Heart left ventricle (tissue), 16 donors: ENCODE results near the gene MSH3. TPM values are rescaled to one million over a fixed set of nuclear protein-coding genes. Genes with fewer than 3 reads are reported as not detected.

Experiments used
- ATAC-seq, 4 donors: fragments of 200-7000 bp; cut with Tn5 transposase; one replicate each; pipeline ENCODE4 v1.9.1; 2020 to 2022; ENCODE audit warnings: moderate library complexity in 4 of 4, mild to moderate bottlenecking in 3 of 4, moderate number of reproducible peaks in 1 of 4
- DNase-seq, 5 donors: peaks; one replicate each; pipeline ENCODE4 v3.0.0-alpha.2; 2020
- H3K27ac ChIP-seq, 12 donors: fragments of 200-600 bp; sonication (generic) in 4 of 12; one replicate each; pipeline versions ENCODE4 v1.5.0 to v1.8.0; 2016 to 2022; ENCODE audit warnings: mild to moderate bottlenecking in 2 of 12
- H3K27me3 ChIP-seq, 9 donors: fragments of 200-600 bp; sonication (generic) in 2 of 9; one replicate each; pipeline versions ENCODE4 v1.5.1 to v1.8.0; 2016 to 2022; ENCODE audit warnings: mild to moderate bottlenecking in 3 of 9
- H3K36me3 ChIP-seq, 9 donors: fragments of 200-600 bp; sonication (generic) in 2 of 9; one replicate each; pipeline versions ENCODE4 v1.5.0 to v1.8.0; 2018 to 2022; ENCODE audit warnings: mild to moderate bottlenecking in 2 of 9
- H3K4me1 ChIP-seq, 12 donors: fragments of 200-600 bp; sonication (generic) in 4 of 12; one replicate each; pipeline versions ENCODE4 v1.5.0 to v1.8.0; 2016 to 2022; ENCODE audit warnings: mild to moderate bottlenecking in 3 of 12
- H3K4me3 ChIP-seq, 12 donors: fragments of 200-600 bp; sonication (generic) in 4 of 12; one replicate each; pipeline versions ENCODE4 v1.5.0 to v1.8.0; 2017 to 2022; ENCODE audit warnings: mild to moderate bottlenecking in 9 of 12, moderate library complexity in 4 of 12
- H3K9me3 ChIP-seq, 12 donors: fragments of 200-600 bp; sonication (generic) in 4 of 12; one replicate each; pipeline versions ENCODE4 v1.5.0 to v1.8.0; 2016 to 2022; ENCODE audit warnings: mild to moderate bottlenecking in 1 of 12
- CTCF ChIP-seq, 12 donors: fragments of 200-600 bp; sonication (generic) in 4 of 12; IDR thresholded peaks; one replicate each; pipeline versions ENCODE4 v1.5.0 to v1.8.0; 2018 to 2022; ENCODE audit warnings: antibody characterized with exemption in 12 of 12, mild to moderate bottlenecking in 5 of 12
- POLR2A ChIP-seq, 2 donors: fragments of 450-650 bp; IDR thresholded peaks; one replicate each; pipeline ENCODE4 v1.6.1; 2017; ENCODE audit warnings: antibody characterized with exemption in 2 of 2, mild to moderate bottlenecking in 2 of 2, moderate library complexity in 2 of 2
- WGBS, 4 donors: extraction: QIAGEN DNeasy Blood & Tissue Kit in 2 of 4; methylation state at CpG; one replicate each; pipeline versions ENCODE4 v1.1.5 to v1.1.7; 2013 to 2018; 5-methylcytosine and 5-hydroxymethylcytosine counted together
- intact Hi-C, 10 donors: fragments of 100-400 bp; cut with DNase I; formaldehyde crosslinking; loops; one replicate each; pipeline versions ENCODE4 v1.11.1 to v1.14.2; 2022
- polyA plus RNA-seq, 2 donors: library from polyadenylated mRNA; stranded (reverse); fragments of 200-250 nt; gene quantifications; one replicate each; pipeline ENCODE4 v1.2.3, GENCODE V29; 2013
- total RNA-seq, 9 donors: library from RNA; depleted of rRNA in 2 of 9; stranded (reverse); fragments of >200 nt in 2 of 9; fragmentation: NEBNext Ultra II Directional in 3 of 9; extraction: Animal tissue kit (Norgen Biotek cat#: 25700) in 3 of 9; gene quantifications; one replicate each; pipeline versions ENCODE4 v1.1.0 to v1.2.4, GENCODE V29; 2016 to 2023
- donor health status: ischemic (EF 13 %, LVEDD 7.1; RV severe dilation, severe dysfunction).
- donor health status: healthy with polysubstance abuse.
- donor health status: DM: no; HTN: yes; CAD: no.
- donor health status: DM: no; HTN: no; CAD: no.
- donor health status: ischemic (EF 25% LVEDD 6.9; RV normal size, moderate dysfunction).
- donor health status: ischemic (EF 25% LVEDD 5.7; RV mildly dilated, moderate dysfunction).
- donor health status: healthy.
- donor health status: DM: yes; HTN: yes; CAD: no.
- donor health status: ischemic (EF 35%, LVEDD 5.7; RV mildly dilated, moderate dysfunction).
- donor health status: nonischemic (EF 11% LVEDD 7.7; RV severe dilation, severe dysfunction).
- donor health status: DM: yes; HTN: yes; CAD: no.
- donor health status: PGD.
- donor health status: ischemic (EF 29% LVEDD 5.4; RV normal size, mild dysfunction).
- donor health status: nonischemic (EF 23%, LVEDD 6.1; RV moderate dilation, normal function).

The MSH3 gene
- total and polyA plus RNA-seq, 11 donors, result 2.9 to 15.8 (median 8.4) TPM

GRCh38 chr5:80757290-80757689 is 102.8 kb downstream of the MSH3 start:
- intact Hi-C loops, result no loop called here
- Histone ChIP-seq H3K27ac (no peak overlapping the region), H3K9me3 (no peaks in the 10 kb centered on the region), H3K27me3 (no peaks in the 10 kb centered on the region), H3K4me3 (no peak overlapping the region), H3K36me3 (peaks cover 0 to 20% (median 5%) of the 10 kb centered on the region in 9 donors), H3K4me1 (peaks cover 0 to 28% (median 0%) of the 10 kb centered on the region in 12 donors)
- no peak for TF ChIP-seq CTCF (IDR thresholded peaks at IDR 0.05)
- TF ChIP-seq POLR2A (IDR thresholded peaks at IDR 0.05), result no peak
- 82 to 93% (median 91%) methylated on average over 1 of the region's 1 CpG for WGBS, 4 donors
- DNase-seq (no peak), ATAC-seq (no peak)

- Histone ChIP-seq H3K4me1 (peaks cover 0 to 20% (median 0%) of the 10 kb centered on the region in 12 donors), H3K4me3 (no peak overlapping the region), H3K9me3 (no peaks in the 10 kb centered on the region), H3K36me3 (peaks cover 0 to 31% (median 0%) of the 10 kb centered on the region in 9 donors), H3K27ac (no peak overlapping the region), H3K27me3 (no peaks in the 10 kb centered on the region)
- intact Hi-C loops, result no loop called here
- 95 to 98% (median 96%) methylated on average over 5 of the region's 5 CpGs for WGBS, 4 donors
- no peak for TF ChIP-seq POLR2A (IDR thresholded peaks at IDR 0.05)
- no peak for TF ChIP-seq CTCF (IDR thresholded peaks at IDR 0.05)
- no peak for ATAC-seq
- no peak for DNase-seq
Observed at GRCh38 chr5:80759866-80760577, 105.6 kb downstream of the MSH3 start.

GRCh38 chr5:80760680-80761079 is 106.2 kb downstream of the MSH3 start:
- no peak for DNase-seq
- no peak overlapping the region for H3K4me3 ChIP-seq
- H3K27ac ChIP-seq, result no peak overlapping the region
- peaks cover 0 to 13% (median 0%) of the 10 kb centered on the region in 12 donors for H3K4me1 ChIP-seq
- WGBS, 4 donors, result 89 to 100% (median 96%) methylated on average over 1 of the region's 1 CpG
- H3K9me3 ChIP-seq, result no peaks in the 10 kb centered on the region
- TF ChIP-seq POLR2A (IDR thresholded peaks at IDR 0.05) (no peak), CTCF (IDR thresholded peaks at IDR 0.05) (no peak)
- H3K36me3 ChIP-seq, result peaks cover 0 to 31% (median 0%) of the 10 kb centered on the region in 9 donors
- no peak for ATAC-seq
- no peaks in the 10 kb centered on the region for H3K27me3 ChIP-seq
- intact Hi-C loops, result no loop called here

GRCh38 chr5:80761176-80761575 is 106.7 kb downstream of the MSH3 start:
- H3K4me1 ChIP-seq, result peaks cover 0 to 8% (median 0%) of the 10 kb centered on the region in 12 donors
- ATAC-seq, result no peak
- 90 to 96% (median 94%) methylated on average over 5 of the region's 5 CpGs for WGBS, 4 donors
- DNase-seq, result no peak
- H3K27ac ChIP-seq, result no peak overlapping the region
- intact Hi-C loops, result no loop called here
- TF ChIP-seq CTCF (IDR thresholded peaks at IDR 0.05), result no peak
- TF ChIP-seq POLR2A (IDR thresholded peaks at IDR 0.05), result no peak
- H3K27me3 ChIP-seq, result no peaks in the 10 kb centered on the region
- no peak overlapping the region for H3K4me3 ChIP-seq
- H3K9me3 ChIP-seq, result no peaks in the 10 kb centered on the region
- H3K36me3 ChIP-seq, result peaks cover 0 to 31% (median 0%) of the 10 kb centered on the region in 9 donors
